GM12873 (cell line): ENCODE measurements around the gene ASTL.

Experiments
- TF ChIP-seq, protein P1 (sequence below): IDR thresholded peaks from 2 replicates; pipeline ENCODE4 v1.5.1; 2012; ENCODE audit warnings: low read depth, mild to moderate bottlenecking, moderate library complexity, low read length, control low read depth; ENCODE audit not compliant: insufficient read depth; ENCODE audit errors: missing control alignments

ASTL gene

DNA sequence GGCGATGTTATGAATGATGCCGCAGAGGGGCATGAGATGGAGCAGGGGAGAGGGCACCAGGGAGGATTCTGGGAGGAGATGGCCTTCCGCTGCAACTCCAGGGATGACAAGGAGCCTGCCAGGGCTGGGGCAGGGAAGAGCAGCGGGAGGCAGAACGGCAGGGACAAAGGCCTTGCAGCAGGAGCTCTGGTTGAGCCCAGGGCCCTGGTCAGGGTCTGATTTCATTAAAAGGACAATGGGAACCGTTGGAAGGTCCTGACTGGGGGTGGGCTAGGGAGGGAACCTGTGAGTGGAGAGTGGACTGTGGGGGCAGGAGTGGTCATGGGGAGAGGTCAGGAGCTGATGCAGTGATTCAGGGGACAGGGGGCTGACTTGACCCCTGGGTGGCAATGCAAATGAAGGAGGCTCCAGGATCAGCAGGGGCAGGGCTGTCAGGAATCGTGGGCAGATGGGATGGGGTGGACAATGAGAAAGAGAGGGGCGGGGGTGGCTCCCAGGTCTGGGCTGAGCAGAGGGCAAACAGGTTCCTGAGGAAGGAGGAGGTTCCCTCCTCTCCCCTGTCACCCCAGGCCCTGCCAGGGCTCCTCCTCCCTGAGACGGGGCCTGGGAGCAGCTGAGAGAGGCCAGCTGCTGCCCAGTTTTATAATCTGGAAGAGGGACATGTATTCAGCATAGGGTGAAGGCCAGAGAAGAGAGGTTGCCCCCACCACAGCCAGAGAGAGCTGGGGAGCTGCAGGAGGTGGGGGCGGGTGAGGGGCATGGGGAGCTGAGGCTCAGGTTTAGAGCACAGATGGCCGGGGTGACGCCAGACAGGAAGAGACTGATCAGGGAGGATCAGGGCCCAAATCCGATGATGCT, 14.2 kb upstream of the ASTL start:
- TF ChIP-seq, protein P1, sequence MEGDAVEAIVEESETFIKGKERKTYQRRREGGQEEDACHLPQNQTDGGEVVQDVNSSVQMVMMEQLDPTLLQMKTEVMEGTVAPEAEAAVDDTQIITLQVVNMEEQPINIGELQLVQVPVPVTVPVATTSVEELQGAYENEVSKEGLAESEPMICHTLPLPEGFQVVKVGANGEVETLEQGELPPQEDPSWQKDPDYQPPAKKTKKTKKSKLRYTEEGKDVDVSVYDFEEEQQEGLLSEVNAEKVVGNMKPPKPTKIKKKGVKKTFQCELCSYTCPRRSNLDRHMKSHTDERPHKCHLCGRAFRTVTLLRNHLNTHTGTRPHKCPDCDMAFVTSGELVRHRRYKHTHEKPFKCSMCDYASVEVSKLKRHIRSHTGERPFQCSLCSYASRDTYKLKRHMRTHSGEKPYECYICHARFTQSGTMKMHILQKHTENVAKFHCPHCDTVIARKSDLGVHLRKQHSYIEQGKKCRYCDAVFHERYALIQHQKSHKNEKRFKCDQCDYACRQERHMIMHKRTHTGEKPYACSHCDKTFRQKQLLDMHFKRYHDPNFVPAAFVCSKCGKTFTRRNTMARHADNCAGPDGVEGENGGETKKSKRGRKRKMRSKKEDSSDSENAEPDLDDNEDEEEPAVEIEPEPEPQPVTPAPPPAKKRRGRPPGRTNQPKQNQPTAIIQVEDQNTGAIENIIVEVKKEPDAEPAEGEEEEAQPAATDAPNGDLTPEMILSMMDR = no peak

DNA sequence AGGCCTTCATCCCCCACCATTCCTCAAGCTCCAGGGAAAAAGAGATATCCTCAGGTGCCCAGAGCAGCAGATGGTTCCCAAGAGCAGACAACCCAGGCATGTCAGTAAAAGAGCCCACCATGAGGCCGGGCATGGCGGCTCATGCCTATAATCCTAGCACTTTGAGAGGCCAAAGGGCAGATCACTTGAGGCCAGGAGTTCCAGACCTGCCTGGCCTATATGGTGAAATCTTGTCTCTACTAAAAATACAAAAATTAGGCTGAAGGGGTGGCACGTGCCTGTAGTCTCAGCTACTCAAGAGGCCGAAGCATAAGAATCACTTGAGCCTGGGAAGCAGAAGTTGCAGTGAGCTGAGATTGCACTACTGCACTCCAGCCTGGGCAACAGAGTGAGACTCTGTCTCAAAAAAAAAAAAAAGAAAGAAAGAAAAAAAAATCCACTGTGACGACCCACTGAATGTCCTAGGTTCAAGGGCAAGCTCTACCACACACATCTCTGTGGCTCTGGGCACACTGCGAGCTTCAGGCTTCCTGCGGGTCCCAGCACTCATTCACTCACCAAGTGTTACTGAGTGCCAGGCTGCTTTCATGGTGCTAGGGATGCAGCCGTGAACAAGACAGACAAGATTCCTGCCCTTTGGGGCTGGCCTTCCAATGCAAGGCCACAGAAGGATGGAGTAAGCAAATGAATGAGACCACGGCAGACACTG, 13.4 kb upstream of the ASTL start:
- TF ChIP-seq, protein P1 = no peak

DNA sequence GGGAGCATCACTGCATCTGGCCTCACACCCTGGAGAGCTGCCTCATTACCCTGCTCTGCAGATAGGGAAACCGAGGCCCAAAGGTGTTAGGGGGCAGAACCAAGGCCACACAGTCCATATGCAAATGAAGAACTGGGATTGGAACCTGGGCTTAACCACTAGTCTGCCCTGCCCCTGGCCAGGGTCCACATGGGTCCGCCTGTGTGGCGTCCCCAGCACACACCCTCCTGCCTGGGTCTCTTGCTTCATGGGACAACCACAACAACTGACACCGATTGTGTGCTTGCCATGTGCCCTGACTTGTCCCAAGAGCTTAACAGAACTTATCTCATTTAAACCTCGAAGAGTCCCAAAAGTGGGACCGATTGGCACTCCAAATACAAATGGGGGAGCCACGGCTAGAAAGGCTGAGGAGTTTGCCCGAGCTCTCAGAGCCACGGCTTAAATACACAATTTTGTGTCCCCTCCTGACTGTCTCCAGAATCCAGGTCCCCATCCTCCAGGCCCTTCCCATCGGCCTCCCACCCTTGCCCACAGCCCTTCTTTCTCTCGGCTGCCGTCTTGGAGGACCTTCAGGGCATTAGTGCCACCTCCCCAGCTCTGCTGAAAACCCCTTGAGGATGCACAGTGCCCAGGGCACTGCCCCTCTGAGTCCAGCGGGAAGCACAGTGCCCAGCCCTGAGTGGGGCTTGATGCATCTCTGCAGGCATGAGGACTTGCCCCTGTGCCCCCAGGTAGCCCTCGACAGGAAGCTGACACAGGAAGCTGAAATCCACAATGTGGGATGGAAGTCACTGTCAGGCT, 12.7 kb upstream of the ASTL start:
- TF ChIP-seq, protein P1 = no peak

DNA sequence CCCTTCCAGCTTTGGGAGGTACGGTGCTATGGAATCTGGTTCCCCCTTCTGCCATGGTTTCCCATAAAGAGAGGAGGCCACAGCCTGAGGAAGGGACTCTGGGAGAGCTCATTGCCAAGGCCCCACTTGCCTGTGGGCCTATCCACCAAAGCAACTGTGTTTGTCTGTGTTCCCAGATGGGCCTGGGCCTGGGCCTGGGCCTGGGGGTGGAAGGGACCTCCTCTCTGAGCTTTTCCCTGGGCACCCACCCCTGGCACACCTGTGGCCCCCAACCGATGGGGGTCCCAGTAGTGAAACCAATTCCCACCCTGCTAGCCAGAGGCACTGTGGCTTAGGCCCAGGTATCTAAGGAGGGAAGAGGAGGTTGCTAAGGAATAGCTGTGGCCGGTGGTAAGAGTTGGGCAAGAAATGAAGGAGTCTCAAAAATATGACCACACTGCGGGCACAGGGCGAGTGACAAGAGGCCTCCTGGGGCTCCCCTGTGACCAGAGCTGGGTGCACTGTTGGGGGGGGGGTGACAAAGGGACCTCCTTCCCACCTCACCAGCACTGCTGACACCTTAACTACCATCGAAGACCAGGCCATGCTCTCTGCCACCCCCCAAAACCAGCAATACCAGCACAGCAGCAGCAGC, 11.8 kb upstream of the ASTL start:
- TF ChIP-seq, protein P1 = no peak

DNA sequence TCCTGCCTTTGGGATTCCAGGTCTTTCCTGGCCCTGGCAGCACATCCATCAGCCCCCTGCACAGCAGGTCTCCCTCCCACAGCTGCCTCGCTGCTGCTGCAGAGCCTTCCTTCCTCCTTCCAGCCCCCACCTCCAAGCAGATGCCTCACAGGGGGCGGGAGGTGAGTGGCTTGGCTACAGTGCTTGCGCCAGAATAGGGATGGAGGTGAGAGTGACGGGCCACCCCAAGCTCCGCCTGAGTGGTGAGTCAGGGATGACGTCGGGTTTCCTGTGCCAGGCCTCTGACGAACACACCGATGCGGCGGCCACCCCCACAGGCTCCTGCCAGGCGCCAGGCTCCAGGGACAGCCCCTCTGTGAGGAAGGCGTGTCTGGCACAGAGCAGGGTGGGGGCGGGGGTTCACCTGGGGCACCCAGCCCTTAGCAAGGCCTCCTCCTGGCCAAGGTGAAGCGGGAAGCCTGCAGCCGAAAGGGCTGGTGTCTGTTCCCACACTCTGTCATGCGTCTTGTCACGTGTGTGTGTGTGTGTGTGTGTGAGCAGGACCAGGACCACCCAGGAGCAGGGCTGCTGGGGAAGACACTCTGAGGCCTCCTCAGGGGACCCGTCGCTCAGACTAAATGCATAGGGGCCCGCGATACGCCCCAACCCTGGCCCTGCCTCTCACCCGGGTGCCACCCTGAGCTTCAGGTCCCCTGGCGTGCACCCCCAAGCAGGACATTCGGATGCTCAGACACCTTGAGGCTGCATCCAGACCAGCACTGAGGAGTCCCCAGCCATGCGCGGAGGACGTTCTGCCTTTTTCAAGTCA, 10.3 kb upstream of the ASTL start:
- TF ChIP-seq, protein P1 = no peak

- TF ChIP-seq, protein P1 = no peak
Observed at GRCh38 chr2:96147593-96148201, 9.4 kb upstream of the ASTL start.
